ENCODE results near the gene PDE7B. TPM values are rescaled to one million over a fixed set of nuclear protein-coding genes. Genes with fewer than 3 reads are reported as not detected.

The PDE7B gene
- total and polyA plus RNA-seq, 7 donors = 1.9 to 4.6 (median 2.7) TPM

GRCh38 chr6:136036601-136037000, 185.1 kb downstream of the PDE7B start:
- Histone ChIP-seq H3K4me1 (peaks cover 3% of the 10 kb centered on the region), H3K27ac (peak overlapping the region; percentile 60), H3K4me3 (no peak overlapping the region), H3K27me3 (ENCODE audit: insufficient read depth in 3 of 3, low read length in 2 of 3) (no peaks in the 10 kb centered on the region), H3K9me3 (no peaks in the 10 kb centered on the region), H3K36me3 (ENCODE audit: insufficient read depth in 1 of 2, low read depth in 1 of 2) (no peaks in the 10 kb centered on the region)
- intact Hi-C loops (cut with DNase I) = loop anchor here (5.0 to 10.0 kb wide), 2 partner anchors 66 to 188 kb away; no protein-coding TSS in a partner anchor
- DNase-seq (no peak), ATAC-seq (no peak)
- WGBS, 3 donors = 55 to 69% (median 64%) methylated on average over 4 of the region's 4 CpGs
- TF ChIP-seq CTCF (IDR thresholded peaks at IDR 0.05) = no peak

DNA sequence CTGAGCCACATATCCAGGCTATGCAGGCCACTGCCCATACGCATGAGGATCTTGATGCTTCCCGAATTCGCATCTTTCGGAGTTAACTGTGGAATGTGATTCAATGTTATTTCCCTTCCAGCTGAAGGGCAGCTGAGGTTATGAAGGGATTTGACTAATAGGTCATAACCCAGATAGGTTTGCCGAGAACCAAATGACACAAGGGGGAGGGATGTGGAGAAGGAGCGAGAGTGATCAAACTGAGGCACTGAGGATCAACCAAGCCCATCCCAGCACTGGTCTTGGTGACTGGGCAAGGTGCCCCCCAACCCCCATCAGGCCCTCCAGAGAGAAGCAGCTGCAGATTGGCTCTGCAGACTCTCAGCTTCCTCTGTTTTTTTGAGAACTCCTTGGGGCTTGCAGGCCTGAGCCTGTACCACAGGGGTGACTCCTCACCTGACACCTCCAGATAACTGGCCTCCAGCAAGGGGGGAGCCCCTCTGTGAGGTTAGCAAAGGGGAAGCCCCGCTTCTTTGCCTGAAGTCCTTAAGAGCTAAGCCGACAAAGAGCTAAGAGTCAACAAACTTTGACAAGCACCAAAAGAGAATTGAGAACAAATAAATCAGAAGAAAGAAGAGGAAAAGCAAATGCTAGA, 185.9 kb downstream of the PDE7B start:
- DNase-seq (no peak), ATAC-seq (peak in 3 of 4 donors; percentile 30 to 46 (median 33))
- no peaks in the 10 kb centered on the region for H3K36me3 ChIP-seq (ENCODE audit: insufficient read depth in 1 of 2, low read depth in 1 of 2)
- WGBS, 3 donors = 28 to 37% (median 30%) methylated on average over 8 of the region's 8 CpGs
- intact Hi-C loops (cut with DNase I) = loop anchor here (5.0 to 10.0 kb wide), 2 partner anchors 65 to 187 kb away; no protein-coding TSS in a partner anchor
- no peak for TF ChIP-seq CTCF (IDR thresholded peaks at IDR 0.05)
- peak overlapping the region; percentile 60 for H3K27ac ChIP-seq
- peaks cover 3% of the 10 kb centered on the region for H3K4me1 ChIP-seq
- H3K27me3 ChIP-seq (ENCODE audit: insufficient read depth in 3 of 3, low read length in 2 of 3) = no peaks in the 10 kb centered on the region
- H3K9me3 ChIP-seq = no peaks in the 10 kb centered on the region
- peak overlapping the region; percentile 59 for H3K4me3 ChIP-seq

DNA sequence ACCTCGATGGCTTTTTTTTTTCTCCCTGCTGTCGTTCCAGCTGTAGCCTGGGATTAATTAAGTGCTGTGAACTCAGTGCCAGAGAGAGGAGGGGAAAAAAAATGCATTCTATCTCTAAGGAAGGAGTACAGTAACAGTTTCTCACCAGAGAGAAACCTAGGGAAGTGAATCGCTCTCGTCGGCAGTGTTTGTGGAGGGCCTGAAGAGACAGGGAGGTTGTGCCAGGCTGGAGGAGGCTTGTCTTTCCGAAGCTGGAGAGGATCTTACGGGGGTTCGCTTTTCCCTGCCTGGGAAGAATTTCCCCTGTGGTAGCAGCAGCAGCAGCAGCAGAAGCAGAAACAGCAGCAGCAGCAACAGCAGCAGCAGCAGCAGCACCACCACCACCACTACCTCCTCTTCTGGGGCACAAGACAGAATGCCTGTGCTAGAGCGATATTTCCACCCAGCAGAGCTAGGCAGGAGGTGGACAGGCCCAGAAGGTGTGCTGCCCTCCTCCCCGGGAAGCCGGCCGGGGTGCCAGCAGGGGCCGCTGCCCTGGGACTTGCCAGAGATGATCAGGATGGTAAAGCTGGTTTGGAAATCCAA, 186.5 kb downstream of the PDE7B start:
- no peak for TF ChIP-seq CTCF (IDR thresholded peaks at IDR 0.05)
- WGBS, 3 donors = 23 to 47% (median 28%) methylated on average over 13 of the region's 13 CpGs
- H3K9me3 ChIP-seq = no peaks in the 10 kb centered on the region
- DNase-seq (peak in 1 of 2 donors; percentile 55), ATAC-seq (peak in 2 of 4 donors; percentile 27 to 31)
- peak overlapping the region; percentile 60 for H3K27ac ChIP-seq
- intact Hi-C loops (cut with DNase I) = loop anchor here (5.0 to 10.0 kb wide), 2 partner anchors 64 to 187 kb away; no protein-coding TSS in a partner anchor
- peak overlapping the region; percentile 59 for H3K4me3 ChIP-seq
- H3K27me3 ChIP-seq (ENCODE audit: insufficient read depth in 3 of 3, low read length in 2 of 3) = no peaks in the 10 kb centered on the region
- H3K4me1 ChIP-seq = peaks cover 3% of the 10 kb centered on the region
- no peaks in the 10 kb centered on the region for H3K36me3 ChIP-seq (ENCODE audit: insufficient read depth in 1 of 2, low read depth in 1 of 2)

GRCh38 chr6:136038531-136038930, 187.0 kb downstream of the PDE7B start:
- H3K27me3 ChIP-seq (ENCODE audit: insufficient read depth in 3 of 3, low read length in 2 of 3) = no peaks in the 10 kb centered on the region
- H3K4me1 ChIP-seq = peaks cover 3% of the 10 kb centered on the region
- no peaks in the 10 kb centered on the region for H3K9me3 ChIP-seq
- no peaks in the 10 kb centered on the region for H3K36me3 ChIP-seq (ENCODE audit: insufficient read depth in 1 of 2, low read depth in 1 of 2)
- intact Hi-C loops (cut with DNase I) = loop anchor here (5.0 to 10.0 kb wide), 2 partner anchors 64 to 186 kb away; no protein-coding TSS in a partner anchor
- H3K27ac ChIP-seq = peak overlapping the region; percentile 60
- H3K4me3 ChIP-seq = peak overlapping the region; percentile 59
- no peak for TF ChIP-seq CTCF (IDR thresholded peaks at IDR 0.05)
- no peak for ATAC-seq
- no peak for DNase-seq

Data from psoas muscle (tissue), 8 donors.